ENCODE data around the gene WDR27. TPM values are rescaled to one million over a fixed set of nuclear protein-coding genes. Genes with fewer than 3 reads are reported as not detected.

The WDR27 gene
- total and polyA plus RNA-seq, 4 donors = 6.9 to 68.1 (median 31.4) TPM

DNA sequence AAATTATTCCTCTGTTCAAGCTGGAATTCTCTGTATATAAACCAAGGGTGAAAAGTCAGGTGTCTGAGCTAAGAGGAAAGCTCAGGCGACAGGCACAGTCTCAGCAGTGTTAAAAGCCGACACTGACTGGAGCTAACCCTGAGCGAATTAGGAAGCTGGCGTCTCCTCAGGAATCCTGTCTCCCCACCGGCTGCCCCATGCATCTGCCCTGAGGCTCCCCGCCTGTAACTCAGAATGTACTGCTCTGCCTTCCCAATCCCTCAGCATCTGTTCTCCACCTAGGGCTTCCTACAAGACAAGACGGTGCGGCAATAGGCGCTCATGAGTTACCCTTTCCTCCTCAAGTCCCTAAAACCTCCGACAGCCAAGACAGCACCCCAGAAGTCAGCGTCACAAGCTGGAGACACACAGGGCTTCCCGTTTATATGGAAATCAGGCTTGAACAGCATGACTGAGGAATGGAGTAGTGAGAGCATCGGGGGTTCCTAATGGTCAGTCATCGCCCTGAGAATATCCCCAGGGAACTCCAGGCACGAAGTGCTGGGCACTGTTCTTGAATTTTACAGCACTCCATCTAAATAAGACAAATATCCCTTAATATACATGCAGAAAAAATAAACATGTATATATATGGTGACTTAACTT, 33.5 kb downstream of the WDR27 start:
- WGBS, 2 donors = 91 to 93% methylated on average over 15 of the region's 15 CpGs
- H3K9ac ChIP-seq (ENCODE audit: insufficient read depth in 1 of 2, low read length in 2 of 2) = no peak overlapping the region
- H3K4me1 ChIP-seq (ENCODE audit: control insufficient read depth in 5 of 5, insufficient read depth in 5 of 5, low read length in 5 of 5) = peaks cover 0 to 3% (median 0%) of the 10 kb centered on the region in 5 donors
- no peak for ATAC-seq (ENCODE audit: insufficient read depth, low FRiP score)
- H3K9me3 ChIP-seq (ENCODE audit: control insufficient read depth in 4 of 4, insufficient read depth in 3 of 4, low read length in 3 of 4) = no peaks in the 10 kb centered on the region
- DNase-seq = no peak
- no peak overlapping the region for H3K27ac ChIP-seq (ENCODE audit: low read depth in 1 of 2, low read length in 1 of 2)
- H3K4me3 ChIP-seq = no peak overlapping the region
- TF ChIP-seq, protein P1, sequence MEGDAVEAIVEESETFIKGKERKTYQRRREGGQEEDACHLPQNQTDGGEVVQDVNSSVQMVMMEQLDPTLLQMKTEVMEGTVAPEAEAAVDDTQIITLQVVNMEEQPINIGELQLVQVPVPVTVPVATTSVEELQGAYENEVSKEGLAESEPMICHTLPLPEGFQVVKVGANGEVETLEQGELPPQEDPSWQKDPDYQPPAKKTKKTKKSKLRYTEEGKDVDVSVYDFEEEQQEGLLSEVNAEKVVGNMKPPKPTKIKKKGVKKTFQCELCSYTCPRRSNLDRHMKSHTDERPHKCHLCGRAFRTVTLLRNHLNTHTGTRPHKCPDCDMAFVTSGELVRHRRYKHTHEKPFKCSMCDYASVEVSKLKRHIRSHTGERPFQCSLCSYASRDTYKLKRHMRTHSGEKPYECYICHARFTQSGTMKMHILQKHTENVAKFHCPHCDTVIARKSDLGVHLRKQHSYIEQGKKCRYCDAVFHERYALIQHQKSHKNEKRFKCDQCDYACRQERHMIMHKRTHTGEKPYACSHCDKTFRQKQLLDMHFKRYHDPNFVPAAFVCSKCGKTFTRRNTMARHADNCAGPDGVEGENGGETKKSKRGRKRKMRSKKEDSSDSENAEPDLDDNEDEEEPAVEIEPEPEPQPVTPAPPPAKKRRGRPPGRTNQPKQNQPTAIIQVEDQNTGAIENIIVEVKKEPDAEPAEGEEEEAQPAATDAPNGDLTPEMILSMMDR (IDR thresholded peaks at IDR 0.05; ENCODE audit: control extremely low read depth, extremely low read depth) = no peak
- H3K27me3 ChIP-seq (ENCODE audit: control insufficient read depth in 3 of 3, insufficient read depth in 3 of 3, low read length in 2 of 3) = no peaks in the 10 kb centered on the region
- peaks cover 0 to 24% (median 12%) of the 10 kb centered on the region in 4 donors for H3K36me3 ChIP-seq (ENCODE audit: control insufficient read depth in 4 of 4, insufficient read depth in 4 of 4, low read length in 4 of 4)

DNA sequence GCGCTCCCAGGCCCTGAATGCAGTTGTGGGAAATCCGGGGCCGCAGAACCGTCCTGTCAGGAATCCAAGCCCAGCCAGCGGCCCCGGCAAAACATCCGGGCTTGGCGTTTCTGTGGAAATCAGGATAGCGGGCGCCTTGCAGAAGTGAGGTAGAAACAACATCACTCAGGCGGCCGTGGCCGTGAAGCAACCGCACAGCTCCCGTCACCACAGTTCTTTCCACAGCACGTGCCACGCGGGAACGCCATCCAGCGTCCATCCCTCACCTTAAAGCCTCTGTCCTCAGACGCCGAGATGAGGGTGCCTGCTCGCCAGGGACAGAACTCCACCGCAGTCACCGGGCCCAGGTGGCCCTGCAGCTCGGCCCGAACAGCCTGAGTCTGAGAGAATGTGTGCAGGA, 34.1 kb downstream of the WDR27 start:
- Histone ChIP-seq H3K4me1 (ENCODE audit: control insufficient read depth in 5 of 5, insufficient read depth in 5 of 5, low read length in 5 of 5) (peaks cover 0 to 3% (median 0%) of the 10 kb centered on the region in 5 donors), H3K4me3 (no peak overlapping the region), H3K27ac (ENCODE audit: low read depth in 1 of 2, low read length in 1 of 2) (no peak overlapping the region), H3K9ac (ENCODE audit: insufficient read depth in 1 of 2, low read length in 2 of 2) (no peak overlapping the region), H3K36me3 (ENCODE audit: control insufficient read depth in 4 of 4, insufficient read depth in 4 of 4, low read length in 4 of 4) (peaks cover 0 to 26% (median 13%) of the 10 kb centered on the region in 4 donors), H3K27me3 (ENCODE audit: control insufficient read depth in 3 of 3, insufficient read depth in 3 of 3, low read length in 2 of 3) (no peaks in the 10 kb centered on the region), H3K9me3 (ENCODE audit: control insufficient read depth in 4 of 4, insufficient read depth in 3 of 4, low read length in 3 of 4) (no peaks in the 10 kb centered on the region)
- 98% methylated on average over 27 of the region's 27 CpGs for WGBS, 2 donors
- ATAC-seq (ENCODE audit: insufficient read depth, low FRiP score) = no peak
- DNase-seq = no peak
- TF ChIP-seq, protein P1 (IDR thresholded peaks at IDR 0.05; ENCODE audit: control extremely low read depth, extremely low read depth) = no peak

DNA sequence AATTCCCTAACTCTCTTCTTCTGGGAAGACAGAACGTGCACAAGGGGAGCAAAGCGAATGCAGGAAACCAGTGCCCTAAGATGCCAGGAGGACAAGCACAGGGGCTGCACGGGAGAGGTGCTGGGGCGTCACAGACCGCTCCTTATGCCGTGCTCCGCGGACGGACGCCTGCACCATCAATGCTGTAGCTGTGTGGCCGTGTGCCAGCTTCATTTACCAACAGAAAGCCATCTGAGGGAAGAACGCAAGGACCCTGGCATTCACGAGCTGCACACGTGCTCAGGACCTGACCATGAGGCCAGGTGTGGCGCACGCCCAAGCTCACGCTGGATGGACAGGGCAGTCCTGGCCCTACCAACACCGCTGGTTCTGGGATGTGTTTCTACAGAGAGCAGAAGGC, 35.4 kb downstream of the WDR27 start:
- no peak overlapping the region for H3K4me3 ChIP-seq
- DNase-seq = no peak
- 97% methylated on average over 18 of the region's 18 CpGs for WGBS, 2 donors
- H3K27ac ChIP-seq (ENCODE audit: low read depth in 1 of 2, low read length in 1 of 2) = no peak overlapping the region
- no peaks in the 10 kb centered on the region for H3K27me3 ChIP-seq (ENCODE audit: control insufficient read depth in 3 of 3, insufficient read depth in 3 of 3, low read length in 2 of 3)
- peaks cover 0 to 23% (median 11%) of the 10 kb centered on the region in 4 donors for H3K36me3 ChIP-seq (ENCODE audit: control insufficient read depth in 4 of 4, insufficient read depth in 4 of 4, low read length in 4 of 4)
- no peak for ATAC-seq (ENCODE audit: insufficient read depth, low FRiP score)
- H3K9me3 ChIP-seq (ENCODE audit: control insufficient read depth in 4 of 4, insufficient read depth in 3 of 4, low read length in 3 of 4) = no peaks in the 10 kb centered on the region
- peaks cover 0 to 3% (median 0%) of the 10 kb centered on the region in 5 donors for H3K4me1 ChIP-seq (ENCODE audit: control insufficient read depth in 5 of 5, insufficient read depth in 5 of 5, low read length in 5 of 5)
- TF ChIP-seq, protein P1 (IDR thresholded peaks at IDR 0.05; ENCODE audit: control extremely low read depth, extremely low read depth) = no peak
- H3K9ac ChIP-seq (ENCODE audit: insufficient read depth in 1 of 2, low read length in 2 of 2) = no peak overlapping the region

DNA sequence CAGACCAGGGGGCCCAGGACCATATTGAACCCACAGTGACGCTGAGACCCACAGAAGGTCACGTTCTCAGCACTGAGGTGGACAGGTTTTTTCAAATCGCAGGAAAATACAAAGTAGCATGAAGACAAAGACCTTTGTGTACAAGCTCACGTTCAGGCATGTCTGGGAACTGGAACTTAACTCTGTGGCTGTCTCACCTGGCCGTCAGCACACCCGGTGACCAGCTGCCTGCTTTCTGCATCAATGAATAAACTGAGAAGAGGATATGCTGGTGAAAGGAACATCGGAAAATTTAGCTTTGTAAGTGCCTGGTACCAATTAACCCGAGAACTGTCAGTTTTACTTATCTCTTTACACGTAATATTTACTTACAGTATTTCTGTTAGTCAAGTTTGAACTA, 36.5 kb downstream of the WDR27 start:
- 93% methylated on average over 9 of the region's 9 CpGs for WGBS, 2 donors
- Histone ChIP-seq H3K9ac (ENCODE audit: insufficient read depth in 1 of 2, low read length in 2 of 2) (no peak overlapping the region), H3K9me3 (ENCODE audit: control insufficient read depth in 4 of 4, insufficient read depth in 3 of 4, low read length in 3 of 4) (no peaks in the 10 kb centered on the region), H3K4me3 (no peak overlapping the region), H3K27ac (ENCODE audit: low read depth in 1 of 2, low read length in 1 of 2) (no peak overlapping the region), H3K4me1 (ENCODE audit: control insufficient read depth in 5 of 5, insufficient read depth in 5 of 5, low read length in 5 of 5) (peaks cover 0 to 3% (median 0%) of the 10 kb centered on the region in 5 donors), H3K36me3 (ENCODE audit: control insufficient read depth in 4 of 4, insufficient read depth in 4 of 4, low read length in 4 of 4) (peaks cover 0 to 23% (median 11%) of the 10 kb centered on the region in 4 donors), H3K27me3 (ENCODE audit: control insufficient read depth in 3 of 3, insufficient read depth in 3 of 3, low read length in 2 of 3) (no peaks in the 10 kb centered on the region)
- ATAC-seq (ENCODE audit: insufficient read depth, low FRiP score) (no peak), DNase-seq (no peak)
- TF ChIP-seq, protein P1 (IDR thresholded peaks at IDR 0.05; ENCODE audit: control extremely low read depth, extremely low read depth) = no peak
